Esophagus squamous epithelium (tissue), 4 donors: Measurements from ENCODE around the gene TUBA1C.

Experiments used
- POLR2A ChIP-seq, 4 donors: fragments of 450-650 bp; IDR thresholded peaks; one replicate each; pipeline ENCODE4 v1.6.1; 2017; ENCODE audit warnings: antibody characterized with exemption in 4 of 4, mild to moderate bottlenecking in 4 of 4, moderate library complexity in 3 of 4
- TF ChIP-seq, protein P1 (sequence below), 6 experiments: fragments of 450-650 bp in 4 of 6; fragments of 200-600 bp in 2 of 6; sonication (generic) in 2 of 6; IDR thresholded peaks; one replicate each; pipeline ENCODE4 v1.5.1; 2016 to 2019; ENCODE audit warnings: antibody characterized with exemption in 6 of 6, mild to moderate bottlenecking in 4 of 6, moderate library complexity in 4 of 6

DNA sequence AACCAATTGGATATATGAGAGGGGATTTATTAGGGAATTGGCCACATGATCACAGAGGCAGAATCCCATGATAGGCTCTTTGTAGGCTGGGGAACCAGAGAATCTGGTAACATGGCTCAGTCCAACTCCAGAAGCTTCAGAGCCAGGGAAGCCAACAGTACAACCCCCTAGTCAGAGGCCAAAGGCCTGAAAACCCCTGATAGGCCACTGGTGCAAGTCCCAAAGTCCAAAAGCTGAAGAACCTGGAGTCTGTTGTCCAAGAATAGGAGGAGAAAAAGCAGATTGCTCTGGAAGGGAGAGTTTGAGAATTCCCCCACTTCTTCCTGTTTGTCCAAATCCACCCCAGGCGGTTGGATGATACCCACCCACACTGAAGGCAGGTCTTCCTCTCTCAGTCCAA lies 49.9 kb downstream of the TUBA1C start:
- TF ChIP-seq POLR2A (IDR thresholded peaks at IDR 0.05), result no peak
- TF ChIP-seq, protein P1, sequence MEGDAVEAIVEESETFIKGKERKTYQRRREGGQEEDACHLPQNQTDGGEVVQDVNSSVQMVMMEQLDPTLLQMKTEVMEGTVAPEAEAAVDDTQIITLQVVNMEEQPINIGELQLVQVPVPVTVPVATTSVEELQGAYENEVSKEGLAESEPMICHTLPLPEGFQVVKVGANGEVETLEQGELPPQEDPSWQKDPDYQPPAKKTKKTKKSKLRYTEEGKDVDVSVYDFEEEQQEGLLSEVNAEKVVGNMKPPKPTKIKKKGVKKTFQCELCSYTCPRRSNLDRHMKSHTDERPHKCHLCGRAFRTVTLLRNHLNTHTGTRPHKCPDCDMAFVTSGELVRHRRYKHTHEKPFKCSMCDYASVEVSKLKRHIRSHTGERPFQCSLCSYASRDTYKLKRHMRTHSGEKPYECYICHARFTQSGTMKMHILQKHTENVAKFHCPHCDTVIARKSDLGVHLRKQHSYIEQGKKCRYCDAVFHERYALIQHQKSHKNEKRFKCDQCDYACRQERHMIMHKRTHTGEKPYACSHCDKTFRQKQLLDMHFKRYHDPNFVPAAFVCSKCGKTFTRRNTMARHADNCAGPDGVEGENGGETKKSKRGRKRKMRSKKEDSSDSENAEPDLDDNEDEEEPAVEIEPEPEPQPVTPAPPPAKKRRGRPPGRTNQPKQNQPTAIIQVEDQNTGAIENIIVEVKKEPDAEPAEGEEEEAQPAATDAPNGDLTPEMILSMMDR (IDR thresholded peaks at IDR 0.05), result no peak
